GM18858 (cell line): ENCODE measurements around the gene METTL6.
"Not testable (repeated sequence)": the region's sequence is repeated elsewhere in the genome, so short reads cannot be mapped to it uniquely, and the experiment has no call there.

Experiments
- ATAC-seq: cut with Tn5 transposase; IDR thresholded peaks from one replicate; pipeline ENCODE4 v1.9.1; 2021; ENCODE audit not compliant: unreplicated experiment

The METTL6 gene

DNA sequence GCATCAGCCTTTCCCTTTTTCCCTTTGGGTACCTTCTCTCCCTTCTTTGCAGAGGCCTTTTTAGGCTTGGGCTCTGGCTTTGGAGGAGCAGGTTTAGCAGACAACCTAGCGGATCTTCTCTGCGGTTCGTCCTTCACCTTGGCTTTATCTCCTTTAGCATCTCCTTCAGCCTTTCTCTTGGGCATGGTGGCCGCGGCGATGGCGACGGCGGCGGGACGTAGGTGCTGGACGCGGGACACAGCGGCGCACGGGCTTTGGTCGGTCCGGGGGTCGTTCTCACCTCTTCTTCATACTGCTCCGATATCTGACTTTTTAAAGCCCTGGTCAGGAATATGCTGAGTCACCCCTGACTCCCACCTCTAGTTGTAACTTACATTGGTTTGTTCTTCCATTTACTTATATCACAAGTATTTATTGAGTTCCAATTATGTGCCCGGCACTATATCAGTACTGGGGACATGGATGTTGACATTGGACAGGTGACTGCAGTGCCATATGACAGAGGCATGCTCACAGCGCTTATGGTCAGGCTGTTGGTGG, 51.8 kb downstream of the METTL6 start:
- ATAC-seq = no peak

DNA sequence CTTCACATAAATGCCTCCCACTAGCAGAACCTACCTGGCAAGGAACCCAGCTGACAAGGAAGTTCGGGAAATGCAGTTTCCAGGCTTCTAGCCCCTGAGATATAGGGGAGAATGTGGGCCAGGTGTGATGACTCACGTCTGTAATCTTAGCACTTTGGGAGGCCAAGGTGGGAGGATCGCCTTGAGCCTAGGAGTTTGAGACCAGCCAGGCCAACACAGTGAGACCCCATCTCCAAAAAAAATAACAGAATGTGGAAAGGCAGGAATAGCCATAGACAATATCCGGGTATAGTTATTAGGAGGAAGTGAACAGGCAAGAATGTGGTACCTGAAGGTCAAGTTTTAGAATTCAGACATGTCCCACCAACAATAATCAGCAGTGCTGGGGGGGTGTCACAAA, 54.4 kb downstream of the METTL6 start:
- ATAC-seq = no peak

DNA sequence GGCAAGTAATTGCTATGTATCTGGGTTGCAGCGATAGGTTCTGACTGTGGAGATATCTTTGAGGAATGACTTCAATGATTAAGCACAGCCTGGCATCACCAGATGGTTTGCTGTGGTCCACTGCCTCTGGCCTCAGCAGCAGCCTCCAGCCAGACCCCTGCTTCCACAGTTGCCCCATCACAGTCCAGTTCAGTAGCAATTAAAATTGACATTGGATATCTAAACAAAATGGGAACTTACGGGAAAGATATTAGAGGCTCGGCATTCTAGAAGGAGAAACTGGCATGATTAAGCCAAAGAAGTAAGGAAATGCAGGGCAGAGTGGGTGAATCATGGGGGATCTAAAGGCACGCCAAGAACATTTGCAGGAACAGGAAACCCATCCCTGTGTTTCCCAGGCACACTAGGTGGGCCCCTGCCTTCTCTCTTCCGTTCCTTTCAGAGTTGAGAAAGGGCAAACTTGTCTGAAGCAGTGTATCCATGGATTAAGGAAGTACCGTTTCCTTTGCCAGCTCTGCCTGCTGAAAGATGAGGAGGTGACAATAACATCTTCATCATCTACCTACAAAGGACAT, 58.7 kb downstream of the METTL6 start:
- no peak for ATAC-seq

DNA sequence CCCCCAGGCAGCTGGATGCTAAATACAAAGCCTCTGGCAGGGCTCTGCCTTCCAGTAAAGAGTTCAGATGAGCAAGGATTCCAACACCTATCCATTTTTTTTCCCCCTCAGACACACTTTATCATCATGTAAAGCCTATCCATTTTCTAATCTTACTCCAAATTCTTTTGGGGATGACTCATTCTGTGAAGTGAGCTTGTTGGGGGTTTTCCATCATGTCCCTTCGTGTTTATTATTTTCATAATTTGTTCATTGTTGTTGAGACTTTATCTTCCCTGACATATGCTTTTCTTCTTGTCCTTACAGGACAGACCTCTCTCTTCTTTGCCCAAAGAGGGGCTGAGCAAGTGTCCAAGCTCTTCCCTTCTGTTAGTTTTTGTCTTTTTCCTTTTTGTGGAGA, 60.3 kb downstream of the METTL6 start:
- no peak for ATAC-seq

DNA sequence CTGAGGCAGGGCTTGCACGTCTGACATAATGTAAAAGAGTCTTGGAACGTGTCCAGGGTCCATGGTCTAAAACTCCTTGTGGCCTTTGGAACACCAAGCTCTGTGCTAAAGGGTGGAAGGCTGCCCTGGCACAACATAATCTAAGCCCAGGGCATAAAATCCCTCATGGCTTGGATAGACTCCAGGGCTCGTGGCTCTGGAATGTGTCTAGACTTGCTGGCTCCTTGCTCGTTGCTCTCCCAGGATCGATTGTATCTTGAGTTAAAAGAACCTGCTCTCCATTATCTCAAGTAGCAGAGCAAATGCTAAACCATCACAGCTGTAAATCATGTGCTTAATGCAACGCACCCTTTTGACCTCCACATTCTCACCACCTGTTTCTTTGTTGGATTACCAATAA, 63.3 kb downstream of the METTL6 start:
- not testable (repeated sequence) for ATAC-seq

DNA sequence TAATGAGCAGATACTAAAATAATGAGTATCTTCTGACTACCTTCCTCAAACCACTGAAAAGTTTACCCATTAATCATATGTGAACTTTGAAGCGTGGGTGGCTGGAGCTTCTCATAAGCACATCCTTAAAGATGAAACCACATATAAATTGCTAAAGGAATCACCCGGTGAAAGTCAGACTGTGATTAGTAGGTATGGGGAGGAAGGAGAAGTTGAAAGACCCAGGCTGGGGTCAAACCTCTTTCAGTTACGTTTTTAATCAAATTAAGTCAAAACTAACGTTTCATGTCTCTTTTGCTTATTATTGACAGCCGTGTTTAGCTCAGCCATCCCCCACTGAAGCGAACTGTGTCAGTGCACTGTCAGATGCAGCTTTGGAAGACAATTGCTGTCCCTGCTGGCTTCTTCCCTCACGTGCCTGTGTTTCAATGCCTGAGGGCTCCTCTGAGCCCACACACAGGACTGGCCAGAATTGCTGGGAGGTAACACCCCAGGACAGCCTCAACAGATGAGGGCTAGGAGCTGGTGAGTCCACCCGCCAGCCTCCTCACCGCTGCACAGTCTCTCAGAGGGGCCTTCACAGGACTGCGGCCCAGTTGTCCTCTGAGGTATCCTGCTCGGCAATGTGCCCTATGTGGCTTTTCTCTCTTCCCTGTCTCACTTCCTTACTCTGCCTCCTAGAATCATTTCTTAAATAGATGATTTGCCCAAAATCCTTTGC, 65.7 kb downstream of the METTL6 start:
- peak; percentile 87 for ATAC-seq

DNA sequence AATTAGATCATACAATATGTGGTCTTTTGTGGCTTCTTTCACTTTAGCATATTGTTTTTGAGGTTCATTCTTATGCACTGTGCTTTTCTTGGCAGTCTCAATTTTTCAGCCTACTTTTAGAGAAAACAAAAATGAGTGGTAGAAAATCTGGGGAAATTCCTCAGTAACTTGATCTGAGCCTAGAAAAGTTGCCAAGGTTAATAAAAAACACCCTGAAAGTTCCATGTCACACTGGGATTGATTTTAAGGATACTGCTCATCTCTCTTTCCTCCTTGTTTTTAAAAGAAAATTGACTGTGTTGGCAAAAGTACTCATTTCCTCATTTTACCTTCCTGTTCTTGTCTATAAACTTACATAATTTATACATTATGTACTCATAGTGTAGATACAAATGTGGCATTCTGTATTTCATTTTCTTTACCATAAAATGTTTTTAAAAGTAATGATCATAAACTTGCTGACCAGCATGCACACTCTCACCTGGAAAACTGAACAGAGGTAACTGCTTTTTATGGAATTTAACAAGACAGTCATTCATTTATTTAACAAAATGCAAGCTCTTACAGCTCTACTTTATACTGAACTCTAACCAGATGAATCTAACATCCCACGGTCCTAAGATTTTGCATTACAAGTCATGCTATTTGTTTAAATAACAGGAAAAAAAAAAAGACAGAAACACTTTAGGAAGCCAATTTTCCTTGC, 66.4 kb downstream of the METTL6 start:
- ATAC-seq = no peak
